Measurements from ENCODE around the gene SOX11. TPM values are rescaled to one million over a fixed set of nuclear protein-coding genes. Genes with fewer than 3 reads are reported as not detected.
A peak's percentile ranks its signal among the peaks of the same experiment; 100 is the strongest.

The SOX11 gene
- total RNA-seq, 1 experiment from 2014 or later, result not detected

DNA sequence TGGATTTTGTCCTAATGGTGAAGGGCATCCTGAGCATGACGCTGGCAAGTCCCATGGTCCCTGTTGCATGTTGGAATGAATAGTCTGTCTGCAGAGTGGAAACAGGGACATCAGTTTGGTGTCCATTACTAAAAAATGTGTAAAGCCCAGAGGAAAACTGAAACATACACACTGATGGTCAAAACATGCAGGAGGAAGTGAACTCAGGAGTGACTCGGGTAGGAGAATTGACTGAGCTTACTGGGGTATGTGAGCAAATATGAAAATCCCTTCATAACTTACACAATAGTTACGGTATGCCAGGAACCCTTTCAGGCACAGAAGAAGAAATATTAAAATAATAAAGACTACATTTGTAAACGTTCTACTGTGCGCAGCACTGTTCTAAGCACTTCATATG lies 5.6 kb upstream of the SOX11 start:
- no peak overlapping the region for H3K27ac Mint-ChIP-seq (ENCODE audit: unreplicated experiment)
- H3K27me3 Mint-ChIP-seq (ENCODE audit: unreplicated experiment), result no peaks in the 10 kb centered on the region
- TF ChIP-seq, protein P1, sequence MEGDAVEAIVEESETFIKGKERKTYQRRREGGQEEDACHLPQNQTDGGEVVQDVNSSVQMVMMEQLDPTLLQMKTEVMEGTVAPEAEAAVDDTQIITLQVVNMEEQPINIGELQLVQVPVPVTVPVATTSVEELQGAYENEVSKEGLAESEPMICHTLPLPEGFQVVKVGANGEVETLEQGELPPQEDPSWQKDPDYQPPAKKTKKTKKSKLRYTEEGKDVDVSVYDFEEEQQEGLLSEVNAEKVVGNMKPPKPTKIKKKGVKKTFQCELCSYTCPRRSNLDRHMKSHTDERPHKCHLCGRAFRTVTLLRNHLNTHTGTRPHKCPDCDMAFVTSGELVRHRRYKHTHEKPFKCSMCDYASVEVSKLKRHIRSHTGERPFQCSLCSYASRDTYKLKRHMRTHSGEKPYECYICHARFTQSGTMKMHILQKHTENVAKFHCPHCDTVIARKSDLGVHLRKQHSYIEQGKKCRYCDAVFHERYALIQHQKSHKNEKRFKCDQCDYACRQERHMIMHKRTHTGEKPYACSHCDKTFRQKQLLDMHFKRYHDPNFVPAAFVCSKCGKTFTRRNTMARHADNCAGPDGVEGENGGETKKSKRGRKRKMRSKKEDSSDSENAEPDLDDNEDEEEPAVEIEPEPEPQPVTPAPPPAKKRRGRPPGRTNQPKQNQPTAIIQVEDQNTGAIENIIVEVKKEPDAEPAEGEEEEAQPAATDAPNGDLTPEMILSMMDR (IDR thresholded peaks at IDR 0.05; ENCODE audit: unreplicated experiment), result no peak
- BruUV-seq (replicated peaks), result no TSS peak
- DNase-seq, result no peak
- CTCF ChIA-PET, result no interaction called here
- intact Hi-C loops (cut with micrococcal nuclease; ENCODE audit: unreplicated experiment), result no loop called here
- no peaks in the 10 kb centered on the region for H3K4me1 Mint-ChIP-seq (ENCODE audit: low read depth, unreplicated experiment)
- H3K36me3 Mint-ChIP-seq (ENCODE audit: insufficient read depth, unreplicated experiment), result peaks cover 6% of the 10 kb centered on the region
- peaks cover 17% of the 10 kb centered on the region for H3K9me3 Mint-ChIP-seq (ENCODE audit: low read depth, unreplicated experiment)
- H3K4me3 Mint-ChIP-seq (ENCODE audit: low read depth, unreplicated experiment), result no peak overlapping the region

DNA sequence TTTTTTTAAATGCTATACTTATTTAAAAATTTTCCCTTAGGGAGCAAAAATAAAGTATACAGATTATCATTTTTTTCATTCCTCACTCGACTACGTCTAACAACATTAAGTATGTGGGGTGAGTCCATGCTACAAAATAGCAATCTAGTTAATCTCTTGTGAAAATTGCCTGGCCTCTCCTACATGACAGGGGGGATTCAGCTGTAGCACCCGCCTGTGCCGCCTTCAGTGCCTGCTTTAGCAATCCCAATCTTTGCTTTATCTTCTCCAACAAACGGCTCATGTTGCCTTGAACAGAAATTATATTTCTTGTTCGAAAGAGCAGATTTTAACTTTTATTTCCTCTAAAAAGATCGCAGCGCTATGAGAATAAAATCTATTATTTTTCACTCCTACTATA lies 2.4 kb upstream of the SOX11 start:
- DNase-seq, result no peak
- no TSS peak for BruUV-seq (replicated peaks)
- TF ChIP-seq, protein P1 (IDR thresholded peaks at IDR 0.05; ENCODE audit: unreplicated experiment), result no peak
- Mint-ChIP-seq H3K27me3 (ENCODE audit: unreplicated experiment) (no peaks in the 10 kb centered on the region), H3K36me3 (ENCODE audit: insufficient read depth, unreplicated experiment) (peaks cover 6% of the 10 kb centered on the region), H3K27ac (ENCODE audit: unreplicated experiment) (no peak overlapping the region), H3K4me1 (ENCODE audit: low read depth, unreplicated experiment) (no peaks in the 10 kb centered on the region), H3K9me3 (ENCODE audit: low read depth, unreplicated experiment) (peaks cover 11% of the 10 kb centered on the region), H3K4me3 (ENCODE audit: low read depth, unreplicated experiment) (no peak overlapping the region)
- intact Hi-C loops (cut with micrococcal nuclease; ENCODE audit: unreplicated experiment), result no loop called here
- CTCF ChIA-PET, result no interaction called here

DNA sequence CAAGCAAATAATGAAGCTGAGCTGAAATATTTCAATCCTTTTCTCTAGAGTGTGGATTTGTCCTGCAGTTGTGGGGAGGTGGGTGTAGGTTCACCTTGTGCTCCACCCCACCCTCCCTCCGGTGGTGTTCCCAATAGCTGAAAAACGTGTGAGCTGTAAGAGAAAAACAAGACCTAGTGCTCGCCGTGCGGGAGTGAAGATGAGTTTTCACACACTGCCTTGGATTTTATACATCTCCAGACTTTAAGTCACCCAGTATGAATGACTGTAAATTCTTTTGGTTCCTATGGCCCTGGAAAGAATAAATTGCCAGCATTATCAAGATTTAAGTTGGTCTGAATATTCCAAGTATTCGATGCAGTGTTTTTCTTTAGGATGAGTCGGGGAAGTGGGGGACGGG lies 1.9 kb upstream of the SOX11 start:
- intact Hi-C loops (cut with micrococcal nuclease; ENCODE audit: unreplicated experiment), result no loop called here
- no peak for DNase-seq
- no peak overlapping the region for H3K4me3 Mint-ChIP-seq (ENCODE audit: low read depth, unreplicated experiment)
- no peak overlapping the region for H3K27ac Mint-ChIP-seq (ENCODE audit: unreplicated experiment)
- BruUV-seq (replicated peaks), result no TSS peak
- H3K9me3 Mint-ChIP-seq (ENCODE audit: low read depth, unreplicated experiment), result peaks cover 13% of the 10 kb centered on the region
- no peaks in the 10 kb centered on the region for H3K27me3 Mint-ChIP-seq (ENCODE audit: unreplicated experiment)
- TF ChIP-seq, protein P1 (IDR thresholded peaks at IDR 0.05; ENCODE audit: unreplicated experiment), result no peak
- CTCF ChIA-PET, result no interaction called here
- H3K4me1 Mint-ChIP-seq (ENCODE audit: low read depth, unreplicated experiment), result no peaks in the 10 kb centered on the region
- H3K36me3 Mint-ChIP-seq (ENCODE audit: insufficient read depth, unreplicated experiment), result peaks cover 6% of the 10 kb centered on the region

DNA sequence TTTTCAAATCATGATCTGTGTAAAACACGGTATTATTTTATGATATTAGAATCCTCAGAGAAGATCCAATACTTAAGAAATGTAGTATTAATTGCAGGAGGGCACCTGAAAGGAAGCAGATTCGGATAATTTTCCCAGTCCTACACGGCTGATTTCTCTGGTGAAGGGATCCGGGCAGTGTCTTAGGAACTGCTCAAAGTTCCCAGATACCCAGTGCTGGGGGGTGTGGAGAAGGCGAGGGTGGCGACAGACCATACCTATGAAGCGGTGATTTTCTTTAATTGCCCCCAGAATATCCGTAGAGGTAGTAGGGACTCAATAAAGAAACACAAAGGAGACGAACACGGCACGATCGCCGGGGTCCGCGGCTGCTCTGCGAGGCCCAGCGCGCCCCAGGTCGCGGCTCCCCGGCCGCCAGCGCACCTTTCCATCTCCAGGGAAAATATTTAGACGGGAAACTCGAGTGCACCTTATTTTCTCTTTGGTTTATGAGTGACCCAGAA lies 1.4 kb upstream of the SOX11 start:
- no peaks in the 10 kb centered on the region for H3K4me1 Mint-ChIP-seq (ENCODE audit: low read depth, unreplicated experiment)
- TF ChIP-seq, protein P1 (IDR thresholded peaks at IDR 0.05; ENCODE audit: unreplicated experiment), result no peak
- H3K9me3 Mint-ChIP-seq (ENCODE audit: low read depth, unreplicated experiment), result peaks cover 13% of the 10 kb centered on the region
- no peaks in the 10 kb centered on the region for H3K27me3 Mint-ChIP-seq (ENCODE audit: unreplicated experiment)
- intact Hi-C loops (cut with micrococcal nuclease; ENCODE audit: unreplicated experiment), result no loop called here
- CTCF ChIA-PET, result no interaction called here
- H3K27ac Mint-ChIP-seq (ENCODE audit: unreplicated experiment), result peak overlapping the region; percentile 23
- BruUV-seq (replicated peaks), result no TSS peak
- peaks cover 6% of the 10 kb centered on the region for H3K36me3 Mint-ChIP-seq (ENCODE audit: insufficient read depth, unreplicated experiment)
- H3K4me3 Mint-ChIP-seq (ENCODE audit: low read depth, unreplicated experiment), result no peak overlapping the region
- no peak for DNase-seq
